IPS-18c (cell line): ENCODE data around the gene SYNE2.

Experiments used
- H3K4me3 ChIP-seq: 2 replicates; pipeline ENCODE4 v1.7.0; 2013; ENCODE audit warnings: low read depth, mild to moderate bottlenecking, low read length, moderate library complexity; ENCODE audit not compliant: insufficient read depth
- H3K9me3 ChIP-seq: one replicate; pipeline ENCODE4 v1.6.1; 2013; ENCODE audit warnings: mild to moderate bottlenecking, low read length, moderate library complexity; ENCODE audit not compliant: control insufficient read depth, insufficient read depth

SYNE2 gene

DNA sequence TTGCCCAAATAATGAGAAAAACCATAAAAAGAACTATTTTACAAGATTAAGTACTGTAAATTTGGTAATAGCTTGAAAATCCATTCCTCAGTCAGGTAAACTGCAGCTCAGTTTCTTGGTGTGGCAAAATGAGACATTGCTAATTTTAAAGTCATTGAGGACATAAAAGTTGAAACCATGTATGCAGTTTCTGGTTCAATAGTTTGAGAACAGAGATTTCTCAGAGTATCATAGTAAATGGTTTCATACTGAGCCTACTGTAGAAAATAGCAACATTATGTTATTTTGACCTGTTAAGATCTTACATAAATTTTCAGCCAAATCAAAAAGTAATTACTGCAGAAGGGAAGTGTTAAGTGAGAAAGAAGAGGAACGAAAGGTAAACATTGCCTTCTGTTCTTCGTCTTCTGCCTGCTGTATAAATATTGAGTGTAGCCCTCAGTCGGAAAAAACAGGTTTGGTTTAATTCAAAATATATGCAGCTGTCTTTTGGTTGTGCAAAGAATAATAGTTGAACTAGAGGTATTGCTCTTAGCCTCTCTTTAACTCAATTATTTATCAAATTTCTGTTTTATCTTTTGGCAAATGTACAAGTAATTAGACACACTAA, 119.6 kb downstream of the SYNE2 start:
- Histone ChIP-seq H3K4me3 (no peak overlapping the region), H3K9me3 (no peaks in the 10 kb centered on the region)

DNA sequence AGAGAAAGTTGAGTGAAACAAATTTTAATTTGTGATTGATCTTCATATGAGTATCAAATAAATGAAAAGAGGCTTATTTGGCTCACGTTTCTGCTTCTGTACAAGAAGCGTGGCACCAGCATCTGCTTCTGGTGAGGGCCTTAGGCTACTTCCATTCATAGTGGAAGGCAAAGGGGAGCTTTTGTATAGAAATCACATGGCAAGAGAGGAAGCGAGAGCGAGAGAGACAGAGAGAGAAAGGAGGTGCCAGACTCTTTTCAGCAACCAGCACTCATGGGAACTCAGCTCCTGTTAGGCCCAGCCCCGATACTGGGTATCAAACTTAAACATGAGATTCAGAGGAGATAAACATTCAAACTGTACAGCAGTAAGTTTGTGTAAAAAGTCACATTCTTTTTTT, 121.4 kb downstream of the SYNE2 start:
- no peaks in the 10 kb centered on the region for H3K9me3 ChIP-seq

DNA sequence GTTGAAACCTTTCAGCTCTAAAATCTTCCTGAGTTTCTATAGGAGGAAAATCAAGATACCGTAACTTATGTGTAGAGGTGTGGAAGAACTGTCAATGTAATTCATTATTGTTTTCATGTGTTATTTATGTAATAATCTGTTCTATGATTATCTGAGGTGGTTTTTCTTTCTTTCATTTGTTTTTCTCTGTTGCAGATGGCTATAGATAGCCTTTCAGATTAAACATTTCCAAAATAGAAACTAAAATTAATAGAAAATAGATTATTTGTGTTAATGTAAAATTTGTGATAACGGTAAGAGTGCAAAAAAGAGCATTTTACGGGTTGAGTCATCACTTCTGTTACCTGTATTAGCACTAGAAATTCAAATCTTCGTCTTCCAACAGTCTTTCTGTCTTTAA, 128.8 kb downstream of the SYNE2 start:
- Histone ChIP-seq H3K9me3 (no peaks in the 10 kb centered on the region), H3K4me3 (no peak overlapping the region)

More for the DNA sequence above, 121.4 kb downstream of the SYNE2 start:
- H3K4me3 ChIP-seq = no peak overlapping the region

DNA sequence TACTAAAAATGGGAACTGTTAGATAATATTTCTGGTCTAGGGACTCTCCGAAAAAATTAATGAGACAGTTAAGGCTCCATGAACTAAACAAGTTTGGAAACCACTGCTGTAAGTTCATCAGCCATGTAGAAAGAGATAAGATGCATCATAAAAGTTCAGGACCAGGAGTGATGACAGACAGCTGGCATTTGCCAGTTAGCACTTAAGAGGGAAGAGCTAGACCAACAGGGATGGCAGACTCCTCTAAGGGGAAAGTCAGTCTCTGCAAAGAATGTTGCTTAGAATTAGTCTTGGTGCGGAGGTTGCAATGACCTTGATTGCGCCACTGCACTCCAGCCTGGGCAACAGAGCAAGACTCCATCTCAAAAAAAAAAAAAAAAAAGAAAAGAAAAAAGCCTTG, 129.4 kb downstream of the SYNE2 start:
- no peaks in the 10 kb centered on the region for H3K9me3 ChIP-seq

DNA sequence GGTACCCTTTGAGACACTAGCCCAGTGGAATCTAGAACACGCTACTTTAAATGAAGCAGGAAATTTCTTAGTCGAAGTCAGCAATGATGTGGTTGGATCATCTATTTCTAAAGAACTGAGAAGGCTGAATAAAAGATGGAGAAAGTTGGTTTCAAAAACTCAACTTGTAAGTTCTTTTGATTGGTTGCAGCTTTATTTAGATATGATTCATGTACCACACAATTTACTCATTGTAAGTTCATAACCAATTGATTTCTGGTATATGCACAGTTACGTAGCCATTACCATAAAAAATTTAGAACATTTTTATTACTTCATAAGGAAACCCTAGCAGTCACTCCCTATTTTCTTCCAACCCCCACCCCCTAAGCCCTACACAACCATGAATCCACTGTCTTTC, 129.8 kb downstream of the SYNE2 start:
- no peak overlapping the region for H3K4me3 ChIP-seq
- no peaks in the 10 kb centered on the region for H3K9me3 ChIP-seq

More for the DNA sequence above, 129.4 kb downstream of the SYNE2 start:
- H3K4me3 ChIP-seq = no peak overlapping the region

DNA sequence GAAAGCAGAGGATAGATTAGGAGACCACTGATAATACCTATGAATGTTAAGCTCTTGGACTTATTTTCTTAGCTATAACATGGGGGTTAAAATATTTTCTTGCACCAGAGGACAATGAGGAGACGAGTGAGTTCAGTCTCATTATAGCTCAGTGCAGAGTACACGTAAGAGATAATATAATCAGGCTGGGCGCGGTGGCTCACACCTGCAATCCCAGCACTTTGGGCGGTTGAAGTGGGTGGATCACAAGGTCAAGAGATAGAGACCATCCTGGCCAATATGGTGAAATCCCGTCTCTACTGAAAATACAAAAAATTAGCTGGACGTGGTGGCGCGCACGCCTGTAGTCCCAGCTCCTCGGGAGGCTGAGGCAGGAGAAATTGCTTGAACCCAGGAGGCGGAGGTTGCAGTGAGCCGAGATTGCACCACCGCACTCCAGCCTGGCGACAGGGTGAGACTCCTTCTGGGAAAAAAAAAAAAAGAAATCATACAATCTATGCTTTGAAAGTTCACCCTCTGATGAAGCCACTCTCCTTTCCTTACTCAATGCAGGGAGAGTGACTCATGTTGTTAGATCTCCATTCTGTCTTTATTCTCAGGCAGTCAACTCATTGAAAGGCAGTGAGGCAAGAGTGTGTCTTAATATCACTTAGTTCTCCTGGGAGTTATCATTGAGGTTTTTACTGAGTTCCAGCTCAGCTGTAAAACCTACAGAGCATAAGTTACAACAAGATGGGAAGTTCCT, 134.2 kb downstream of the SYNE2 start:
- Histone ChIP-seq H3K9me3 (no peaks in the 10 kb centered on the region), H3K4me3 (no peak overlapping the region)

DNA sequence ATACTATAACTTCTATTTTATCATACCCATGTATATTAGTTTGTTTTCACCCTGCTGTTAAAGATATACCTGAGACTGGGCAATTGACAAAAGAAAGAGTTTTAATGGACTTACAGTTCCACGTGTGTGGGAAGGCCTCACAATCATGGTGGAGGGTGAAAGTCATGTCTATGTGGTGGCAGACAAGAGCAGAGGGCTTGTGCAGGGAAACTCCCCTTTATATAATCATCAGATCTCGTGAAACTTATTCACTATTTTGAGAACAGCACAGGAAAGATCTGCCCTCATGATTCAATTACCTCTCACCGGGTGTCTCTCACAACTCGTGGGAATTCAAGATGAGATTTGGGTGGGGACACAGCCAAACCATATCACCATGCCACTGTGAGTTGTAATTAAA, 135.8 kb downstream of the SYNE2 start:
- Histone ChIP-seq H3K9me3 (no peaks in the 10 kb centered on the region), H3K4me3 (no peak overlapping the region)

DNA sequence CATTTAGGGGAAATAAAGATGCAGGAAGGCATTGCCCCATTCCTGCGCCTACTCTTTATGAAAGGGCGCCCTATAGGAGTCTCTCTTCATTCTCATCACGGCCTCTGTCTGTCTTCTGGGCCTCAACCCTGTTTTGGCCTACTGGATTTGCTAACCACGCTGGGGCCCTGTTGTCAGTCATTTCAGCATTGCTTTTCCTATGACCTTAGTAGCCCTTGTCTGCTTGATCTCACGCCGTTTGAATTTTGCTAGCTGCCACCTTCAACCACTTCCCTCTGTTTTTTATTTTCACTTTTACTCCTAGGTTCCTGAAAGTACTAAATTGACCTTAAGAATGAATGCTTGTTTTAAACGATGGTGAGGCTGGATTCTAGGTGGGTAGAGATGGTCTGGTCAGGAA, 139.0 kb downstream of the SYNE2 start:
- H3K9me3 ChIP-seq = no peaks in the 10 kb centered on the region
- H3K4me3 ChIP-seq = no peak overlapping the region

DNA sequence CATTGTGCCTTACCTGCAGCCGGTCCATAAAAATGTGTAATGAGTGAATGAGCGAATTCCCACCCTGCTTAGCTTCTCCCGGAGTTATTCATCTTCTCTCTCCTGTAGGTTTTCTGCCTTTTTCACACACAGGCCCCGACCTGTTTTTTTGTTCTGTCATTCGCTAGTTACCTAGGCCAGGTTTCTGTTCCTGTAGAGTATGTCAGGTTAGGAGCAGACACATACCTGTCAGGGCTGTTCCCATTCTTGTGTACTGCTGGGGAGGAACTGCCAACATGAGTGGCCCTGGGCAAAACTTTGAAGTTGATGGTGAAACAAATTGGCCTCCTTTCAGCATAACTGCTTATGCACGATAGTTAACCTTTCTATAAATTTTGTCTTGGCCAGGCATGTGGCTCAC, 140.1 kb downstream of the SYNE2 start:
- Histone ChIP-seq H3K9me3 (no peaks in the 10 kb centered on the region), H3K4me3 (no peak overlapping the region)

DNA sequence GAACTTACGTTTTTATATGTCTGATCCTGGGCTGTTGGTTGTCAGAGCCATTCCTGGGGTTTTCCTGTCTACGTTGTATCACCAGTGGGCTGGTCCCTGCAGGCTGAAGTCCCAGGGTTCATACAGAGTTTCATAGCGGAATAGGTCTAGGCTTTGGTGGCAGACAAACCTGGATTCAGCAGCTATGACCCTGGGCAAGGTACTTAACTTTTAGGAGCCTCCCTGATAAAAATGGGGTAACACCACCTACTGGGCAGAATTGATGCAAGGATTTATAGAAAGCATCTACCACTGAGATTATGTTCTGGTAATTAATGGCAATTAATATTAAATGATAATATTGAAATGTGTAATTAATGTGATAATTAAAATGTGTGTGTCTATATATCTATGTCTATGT, 141.2 kb downstream of the SYNE2 start:
- H3K9me3 ChIP-seq = no peaks in the 10 kb centered on the region
- no peak overlapping the region for H3K4me3 ChIP-seq

DNA sequence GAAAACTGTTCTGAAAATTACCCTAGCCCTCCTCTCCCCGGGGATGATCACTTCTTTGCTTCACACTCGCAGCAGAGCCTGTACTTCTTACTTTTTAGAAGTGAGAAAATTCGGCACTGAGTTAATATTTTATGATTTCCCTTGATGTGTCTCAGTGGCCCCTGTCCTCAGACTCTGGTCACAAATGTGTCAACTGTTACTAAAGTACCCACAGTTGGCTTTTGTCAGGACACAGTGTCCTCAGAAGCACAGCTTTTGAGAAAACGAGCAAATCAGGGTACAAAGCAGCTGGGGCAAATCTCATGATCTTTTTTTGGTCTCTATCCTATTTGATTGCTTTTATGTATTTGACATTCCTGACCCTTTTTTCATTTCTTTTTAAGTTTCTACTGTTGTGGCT, 142.5 kb downstream of the SYNE2 start:
- Histone ChIP-seq H3K9me3 (no peaks in the 10 kb centered on the region), H3K4me3 (no peak overlapping the region)

DNA sequence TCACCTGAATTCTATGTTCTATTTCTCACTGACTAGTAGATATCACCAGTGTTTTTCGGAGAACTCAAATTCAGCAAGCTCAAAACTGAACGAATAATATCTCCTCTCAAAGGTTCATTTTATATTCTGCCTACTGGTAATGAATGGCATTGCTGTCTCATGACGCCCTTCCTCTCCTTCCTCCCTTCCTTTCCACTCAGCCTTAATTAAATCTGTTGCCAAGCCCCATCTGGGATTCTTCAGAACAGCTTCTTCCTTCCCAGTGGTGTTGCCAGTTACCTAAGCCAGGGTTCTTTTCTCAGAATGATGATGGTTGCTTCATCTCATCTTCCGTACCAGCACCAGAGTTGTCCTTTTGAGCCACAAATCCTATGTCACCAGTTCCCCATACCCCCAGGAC, 143.2 kb downstream of the SYNE2 start:
- H3K4me3 ChIP-seq = no peak overlapping the region
- H3K9me3 ChIP-seq = no peaks in the 10 kb centered on the region

DNA sequence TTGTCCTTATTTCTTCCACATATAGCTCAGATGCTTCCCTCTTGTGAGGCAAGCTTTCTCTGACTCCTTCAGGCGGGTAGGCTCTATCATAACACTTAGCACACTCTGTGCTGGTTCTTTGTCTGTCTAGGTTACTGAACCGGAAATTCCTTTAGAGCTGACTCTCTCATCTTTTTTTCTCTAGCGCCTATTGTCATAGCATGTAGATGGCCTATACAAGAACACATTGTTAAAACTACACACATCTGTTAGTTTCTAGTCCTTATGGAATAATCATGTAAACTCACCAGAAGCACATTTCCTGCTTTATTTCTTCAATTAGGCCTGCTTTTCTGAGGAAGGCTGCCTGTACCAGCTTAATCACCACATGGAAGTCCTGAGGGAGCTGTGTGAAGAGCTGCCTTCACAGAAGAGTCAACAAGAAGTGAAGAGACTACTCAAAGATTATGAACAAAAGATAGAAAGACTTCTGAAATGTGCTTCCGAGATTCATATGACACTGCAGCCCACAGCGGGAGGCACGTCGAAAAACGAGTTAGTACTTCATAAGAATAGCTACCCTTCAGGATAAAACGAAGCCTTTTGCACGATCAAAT, 143.9 kb downstream of the SYNE2 start:
- H3K4me3 ChIP-seq = no peak overlapping the region
- H3K9me3 ChIP-seq = no peaks in the 10 kb centered on the region

DNA sequence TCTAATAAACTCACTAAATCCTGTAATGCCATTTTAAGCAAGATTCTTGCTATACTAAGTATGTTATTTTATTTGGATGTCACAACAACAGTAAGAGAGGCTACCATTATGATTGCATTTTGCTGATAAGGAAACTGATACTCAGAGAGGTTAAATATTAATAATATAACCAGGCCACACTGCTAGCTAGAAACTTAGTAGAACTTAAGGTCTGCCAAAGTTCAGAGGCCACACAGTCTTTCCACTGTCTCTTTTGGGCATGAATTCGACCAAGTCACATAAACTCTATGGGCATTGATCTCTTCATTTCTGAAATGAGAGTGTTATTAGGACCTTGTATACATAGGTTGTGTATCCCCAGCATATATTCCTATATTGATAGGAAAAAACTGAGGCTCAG, 147.9 kb downstream of the SYNE2 start:
- no peak overlapping the region for H3K4me3 ChIP-seq
- no peaks in the 10 kb centered on the region for H3K9me3 ChIP-seq

DNA sequence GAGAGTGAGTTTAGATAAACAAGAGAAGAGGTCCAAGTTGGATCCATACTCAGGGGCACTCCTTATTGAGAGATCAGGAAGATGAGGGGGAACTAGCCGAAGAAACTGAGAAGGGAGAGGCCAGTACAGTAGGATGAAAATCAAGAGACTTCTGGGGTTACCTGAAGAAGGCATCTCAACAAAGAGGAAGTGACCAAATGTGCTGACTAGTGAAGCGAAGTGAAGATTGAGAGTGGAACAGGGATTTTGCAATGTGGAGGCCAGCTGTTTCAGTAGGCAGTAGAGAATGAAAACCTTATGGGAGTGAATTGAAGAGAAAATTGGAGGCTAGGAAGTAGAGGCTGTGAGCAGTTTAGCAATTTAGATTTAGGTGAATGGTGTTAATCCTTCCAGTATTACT, 153.0 kb downstream of the SYNE2 start:
- H3K9me3 ChIP-seq = no peaks in the 10 kb centered on the region
- H3K4me3 ChIP-seq = no peak overlapping the region

DNA sequence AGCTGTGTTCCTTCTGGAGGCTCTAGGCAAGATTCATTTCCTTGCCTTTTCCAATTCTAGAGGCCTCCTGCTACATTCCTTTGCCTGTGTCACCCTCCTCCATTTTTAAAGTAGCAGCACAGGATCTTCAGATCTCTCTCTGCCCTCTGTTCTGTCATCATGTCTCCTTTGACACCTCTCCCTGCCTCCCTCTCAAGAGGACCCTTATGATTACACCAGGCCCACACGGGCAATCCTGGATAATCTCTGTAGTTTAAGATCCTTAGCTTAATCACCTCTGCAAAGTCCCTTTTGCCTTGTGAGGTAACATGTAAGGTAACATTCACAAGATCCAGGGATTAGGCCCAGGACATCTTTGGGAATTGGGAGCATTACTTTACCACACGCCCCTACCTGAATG, 155.2 kb downstream of the SYNE2 start:
- no peak overlapping the region for H3K4me3 ChIP-seq
- H3K9me3 ChIP-seq = no peaks in the 10 kb centered on the region

DNA sequence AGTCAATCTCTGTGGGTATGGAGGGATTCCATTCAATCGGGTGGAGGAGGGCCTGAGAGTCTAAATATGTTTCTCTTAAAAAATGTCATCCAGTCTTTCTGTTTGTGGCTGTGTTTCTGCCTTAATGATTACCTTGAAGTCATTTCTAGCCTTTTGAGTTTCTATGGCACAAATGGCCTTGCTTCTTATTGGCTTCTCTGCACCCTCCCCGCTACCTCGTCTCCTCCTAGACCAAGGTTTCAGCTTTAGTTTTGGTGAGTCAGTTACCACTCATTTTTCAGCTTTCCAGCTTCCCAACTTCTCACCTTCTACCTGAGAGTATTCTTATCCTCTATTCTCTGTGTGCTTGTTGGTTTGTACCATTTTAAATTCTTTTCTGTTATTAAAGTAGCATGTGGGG, 159.2 kb downstream of the SYNE2 start:
- no peaks in the 10 kb centered on the region for H3K9me3 ChIP-seq
- no peak overlapping the region for H3K4me3 ChIP-seq

DNA sequence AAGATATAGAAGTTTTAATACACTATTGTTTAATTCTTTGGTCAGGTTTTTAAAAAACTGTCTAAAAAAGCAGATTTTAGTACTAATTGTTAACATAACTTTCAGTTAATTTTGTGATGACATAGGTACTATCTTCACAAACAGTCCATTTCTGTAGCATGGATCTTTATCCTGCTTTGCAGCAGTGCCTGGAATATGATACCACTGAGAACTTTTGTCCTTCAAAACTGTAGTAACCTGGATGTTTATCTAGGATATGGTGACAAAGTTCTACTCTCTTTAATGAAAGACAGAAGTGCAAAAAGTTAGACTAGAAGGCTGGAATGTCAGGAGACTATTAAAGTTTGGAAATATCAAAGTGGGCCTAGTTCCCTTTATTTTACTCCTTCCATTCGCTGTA, 159.9 kb downstream of the SYNE2 start:
- no peaks in the 10 kb centered on the region for H3K9me3 ChIP-seq

More for the DNA sequence above, 159.9 kb downstream of the SYNE2 start:
- no peak overlapping the region for H3K4me3 ChIP-seq
